GM18498 (cell line): Measurements from ENCODE around the gene MED23.
"Not testable (repeated sequence)": the region's sequence is repeated elsewhere in the genome, so short reads cannot be mapped to it uniquely, and the experiment has no call there.

ENCODE experiments used
- ATAC-seq: cut with Tn5 transposase; IDR thresholded peaks from one replicate; pipeline ENCODE4 v1.9.1; 2021; ENCODE audit warnings: mild to moderate bottlenecking, moderate library complexity; ENCODE audit not compliant: unreplicated experiment

The MED23 gene

DNA sequence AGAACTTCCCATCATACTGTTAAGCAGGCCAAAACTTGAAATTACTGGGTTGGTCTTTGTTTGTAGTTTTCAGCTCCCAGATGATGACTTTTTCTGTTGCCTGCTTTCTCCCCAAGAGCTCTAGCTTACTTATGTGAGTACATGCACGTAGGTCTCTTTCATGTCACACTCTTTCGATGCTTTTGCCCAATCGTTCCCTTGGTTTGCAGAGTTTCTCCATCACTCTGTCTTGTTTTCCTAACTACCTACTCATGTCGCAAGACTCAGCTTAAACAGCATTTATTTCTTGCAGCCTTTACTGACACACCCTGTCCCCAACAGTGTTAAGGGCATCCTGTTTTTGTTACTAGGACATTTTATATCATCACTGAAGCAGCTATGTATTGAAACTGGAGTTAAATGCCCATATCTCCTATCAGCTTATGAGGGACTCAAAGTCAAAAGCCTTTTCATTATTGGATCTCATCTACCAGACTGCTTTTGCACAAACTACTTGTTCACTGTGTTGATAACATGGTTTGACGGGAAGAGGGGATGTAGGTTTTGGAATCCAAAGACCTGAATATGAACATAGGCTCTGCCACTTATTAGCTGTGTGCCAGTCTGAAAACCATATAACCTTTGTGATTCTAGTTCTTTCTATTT lies 52.1 kb downstream of the MED23 start:
- no peak for ATAC-seq

DNA sequence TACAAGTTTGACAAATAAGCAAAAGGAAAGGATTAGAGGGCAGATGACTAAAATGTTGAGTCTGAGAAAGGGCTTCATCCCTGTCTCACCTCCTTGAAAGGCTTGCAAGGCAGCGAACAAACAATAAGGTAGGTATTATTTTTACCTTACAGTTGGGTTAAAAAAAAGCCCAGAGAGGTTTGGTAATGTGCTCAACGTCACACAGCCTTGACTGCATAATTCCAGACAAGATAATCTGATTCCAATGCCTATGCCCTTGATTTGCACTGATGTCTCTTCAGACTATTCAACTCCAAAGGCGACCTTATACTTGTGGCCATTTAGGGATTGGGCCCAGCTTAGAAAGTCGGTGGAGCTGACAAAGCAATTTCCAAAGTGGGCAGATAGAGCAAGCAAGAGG lies 53.4 kb downstream of the MED23 start:
- no peak for ATAC-seq

DNA sequence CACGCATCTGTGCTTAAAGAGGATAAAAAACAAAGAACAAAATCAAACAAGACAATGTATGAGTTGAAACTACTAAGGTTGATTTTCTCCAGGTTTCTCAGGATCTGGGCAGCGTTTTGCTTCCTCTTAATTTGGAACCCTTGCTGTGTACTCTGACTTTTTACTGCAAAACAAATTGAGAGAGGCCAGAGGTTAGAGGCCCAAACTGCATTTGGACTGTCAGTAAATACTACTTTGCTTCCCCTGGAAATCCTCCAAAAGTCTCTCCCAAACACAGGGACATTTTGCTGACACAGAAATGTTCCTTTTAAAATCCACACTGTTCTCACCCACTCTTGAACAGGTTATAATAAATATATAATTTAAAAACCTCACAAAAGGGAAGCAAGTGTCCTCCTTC lies 53.9 kb downstream of the MED23 start:
- ATAC-seq = no peak

DNA sequence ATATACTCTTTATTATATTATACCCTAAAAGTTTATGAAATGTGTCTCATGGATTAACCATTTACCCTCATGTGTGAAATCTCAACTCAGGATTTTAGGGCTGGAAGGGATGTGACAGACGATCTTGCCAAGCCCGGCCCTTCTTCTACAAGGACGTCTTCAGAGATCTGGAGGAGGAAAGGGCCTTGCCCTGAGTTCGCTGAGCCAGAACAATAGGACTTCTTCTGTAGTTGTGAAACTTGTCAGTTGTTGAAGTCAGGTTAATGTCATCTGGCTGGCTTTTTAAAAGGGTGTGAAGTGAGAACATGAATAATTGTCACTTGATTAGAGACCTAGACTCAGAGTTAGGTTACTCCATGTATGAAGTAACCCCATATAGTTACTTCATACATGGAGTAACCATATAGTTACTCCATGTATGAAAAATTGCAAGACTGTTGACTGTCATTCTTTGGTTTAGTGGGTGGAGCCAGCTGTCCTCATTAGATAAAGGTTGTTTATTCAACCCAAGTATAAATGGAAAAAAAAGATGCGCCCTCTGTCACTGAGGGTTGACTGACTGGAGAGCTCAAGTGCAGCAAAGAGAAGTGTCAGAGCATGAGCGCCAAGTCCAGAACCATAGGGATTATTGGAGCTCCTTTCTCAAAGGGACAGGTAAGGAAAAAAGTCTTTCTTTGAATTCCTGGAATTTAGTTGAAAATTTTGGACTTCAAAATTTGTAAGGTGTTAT lies 55.2 kb downstream of the MED23 start, which contains the start of gene ARG1:
ARG1 (plus strand) TSS at position 541 of the 730 bp plus-strand sequence; CDS start at position 598, 57 bp downstream.
- ATAC-seq = no peak

DNA sequence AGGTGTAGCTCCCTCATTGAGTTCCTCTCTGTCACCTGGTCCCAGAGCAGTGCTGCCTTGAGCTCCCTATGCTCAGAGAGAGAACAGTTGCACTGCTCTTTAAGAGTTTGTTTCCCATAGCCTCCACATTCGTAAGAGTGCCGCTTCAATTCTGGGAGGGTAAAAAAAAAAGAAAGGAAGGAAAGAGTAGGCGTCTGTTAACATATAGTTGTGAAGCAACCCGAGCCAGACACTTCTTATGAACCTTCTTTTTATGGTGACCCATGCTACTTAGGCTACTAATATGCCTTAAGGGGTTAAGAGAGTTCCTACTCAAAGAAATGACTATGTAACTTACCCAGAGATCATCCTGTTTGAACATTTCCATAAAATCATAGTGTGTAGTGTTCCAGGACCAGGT lies 59.3 kb downstream of the MED23 start:
- ATAC-seq = no peak

DNA sequence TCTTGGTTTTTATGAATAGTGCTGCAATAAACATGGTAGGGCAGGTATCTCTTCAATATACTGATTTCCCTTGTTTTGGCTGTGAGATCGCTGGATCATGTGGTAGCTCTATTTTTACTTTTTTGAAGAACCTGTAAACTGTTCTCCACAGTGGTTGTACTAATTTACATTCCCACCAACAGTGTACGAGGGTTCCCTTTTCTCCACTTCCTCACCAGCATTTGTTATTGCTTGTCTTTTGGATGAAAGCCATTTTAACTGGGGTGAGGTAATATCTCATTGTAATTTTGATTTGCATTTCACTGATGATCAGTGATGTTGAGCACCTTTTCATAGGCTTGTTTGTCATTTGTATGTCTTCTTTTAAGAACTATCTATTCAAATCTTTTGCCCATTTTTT lies 63.0 kb downstream of the MED23 start:
- ATAC-seq = no peak

DNA sequence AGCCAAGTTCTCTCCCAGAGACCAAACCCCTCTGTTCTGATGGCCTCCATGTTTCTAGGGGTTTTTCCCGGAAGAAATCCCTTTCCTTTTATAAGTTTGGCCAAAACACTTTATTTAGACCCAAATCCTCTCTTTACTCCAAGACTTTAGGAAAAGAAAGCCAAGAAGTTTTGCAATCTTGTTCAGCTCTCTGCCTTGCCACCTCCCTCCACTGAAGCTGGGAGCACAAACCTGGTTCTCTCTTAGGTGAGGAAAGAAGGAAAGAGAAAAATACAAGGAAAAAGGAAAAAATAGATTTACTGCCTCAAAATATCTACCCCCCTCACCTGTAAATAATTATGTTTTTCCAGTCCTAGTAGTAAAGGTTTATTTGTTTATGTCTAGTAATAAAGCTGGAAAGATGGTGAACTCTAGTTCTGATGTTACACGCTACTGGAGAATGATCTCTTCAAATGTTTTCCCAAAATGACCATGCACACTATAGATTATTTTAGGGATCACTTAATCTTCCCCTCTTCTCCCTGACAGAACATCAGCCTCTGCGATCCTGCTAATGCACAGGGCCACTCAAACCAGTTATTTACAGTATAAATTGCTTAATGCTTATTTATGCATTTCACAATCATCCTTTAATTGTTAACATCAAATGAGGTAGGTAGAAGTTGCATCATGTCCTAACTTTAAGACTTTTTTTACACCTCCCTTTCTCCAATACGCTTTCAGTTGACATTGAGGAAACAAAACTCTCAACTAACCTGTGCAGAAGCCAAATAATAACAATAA lies 65.9 kb downstream of the MED23 start:
- no peak for ATAC-seq

DNA sequence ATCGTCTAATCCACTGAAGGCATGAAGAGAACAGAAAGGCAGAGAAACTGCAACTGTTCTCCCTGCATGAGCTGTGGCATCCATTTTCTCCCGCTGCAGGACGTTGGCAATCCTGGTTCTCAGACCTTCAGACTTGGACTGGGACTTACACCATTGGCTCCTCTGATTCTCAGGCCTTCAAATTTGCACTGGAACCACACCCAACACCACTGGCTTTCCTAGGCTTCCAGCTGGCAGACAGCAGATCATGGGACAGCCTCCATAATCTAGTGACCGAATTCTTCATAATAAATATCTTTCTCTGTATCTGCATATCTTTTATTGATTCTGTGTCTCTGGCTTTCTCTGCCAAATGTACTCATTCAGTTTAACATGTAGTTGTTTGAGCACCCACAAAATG lies 69.1 kb downstream of the MED23 start:
- ATAC-seq = no peak

DNA sequence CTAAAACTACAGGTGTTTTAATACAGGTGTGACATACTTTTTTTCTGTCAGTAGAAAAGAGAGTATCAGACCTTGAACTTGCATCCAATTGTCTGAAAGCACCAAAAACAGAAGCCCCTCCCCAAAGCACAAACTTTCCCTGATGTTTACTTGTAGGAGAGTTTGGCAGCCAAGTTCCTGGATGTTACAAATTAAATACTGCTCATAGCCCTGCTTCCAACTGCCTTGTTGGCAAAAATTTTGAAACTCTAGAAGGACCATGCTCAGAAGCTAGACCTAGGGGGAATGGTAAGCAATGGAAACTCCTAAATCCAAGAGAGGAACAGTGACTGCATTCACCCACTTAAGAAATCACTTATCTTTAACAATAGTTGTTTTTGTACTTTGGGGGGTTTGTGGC lies 72.0 kb downstream of the MED23 start:
- ATAC-seq = no peak

DNA sequence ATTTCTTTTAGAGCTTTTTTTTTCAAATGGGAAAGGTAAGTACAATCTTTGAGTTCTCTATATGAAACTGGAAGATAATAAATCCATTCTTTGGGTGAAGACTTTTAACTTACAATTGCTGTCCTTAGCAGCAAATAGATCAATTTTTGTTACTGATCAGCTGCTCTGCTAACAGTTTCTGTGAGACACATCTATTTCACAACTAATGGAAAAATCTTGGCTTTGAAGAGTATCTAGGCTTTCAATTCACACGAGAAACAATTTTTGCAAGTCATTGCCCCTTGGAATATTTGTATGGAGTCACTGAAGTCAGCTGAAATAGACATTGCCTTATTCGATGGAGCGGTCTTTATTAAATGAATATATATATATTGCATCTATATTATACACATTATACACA lies 75.5 kb downstream of the MED23 start:
- no peak for ATAC-seq

DNA sequence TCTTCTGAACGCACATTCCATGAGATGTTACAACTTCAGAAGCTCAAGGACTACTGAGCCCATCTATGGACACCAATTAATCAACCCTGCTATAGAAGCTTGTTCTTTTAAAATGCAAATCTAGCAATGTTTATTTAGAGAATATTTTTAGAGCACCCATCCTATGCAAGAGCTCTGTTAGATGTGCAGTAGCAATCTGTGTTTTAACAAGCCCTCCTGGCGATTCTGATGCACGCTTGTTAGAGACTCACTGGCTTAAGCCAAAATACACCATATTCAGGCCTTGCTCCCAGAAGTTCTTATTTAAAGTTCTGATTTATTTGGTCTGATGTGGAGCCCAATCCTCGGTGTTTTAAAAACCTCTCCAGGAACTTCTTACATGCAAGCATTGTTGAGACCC lies 76.1 kb downstream of the MED23 start:
- no peak for ATAC-seq

DNA sequence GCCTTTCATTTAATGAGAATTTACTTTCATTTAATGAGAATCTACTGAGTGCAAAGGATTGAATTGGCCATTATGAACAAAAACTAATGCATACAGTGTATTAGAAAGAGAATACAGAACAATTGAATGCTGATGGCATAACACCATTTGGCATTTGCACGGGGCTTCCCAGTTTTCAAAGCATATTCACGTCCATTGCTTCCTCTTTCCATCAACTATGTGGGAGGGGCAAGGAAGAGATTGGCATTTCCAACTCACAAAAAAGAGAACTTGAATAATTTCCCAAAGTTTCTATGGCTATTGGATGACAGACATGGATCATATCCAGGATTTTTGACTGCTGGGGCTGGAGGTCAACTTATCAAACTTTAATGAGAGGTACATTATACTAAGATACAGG lies 78.2 kb downstream of the MED23 start:
- ATAC-seq = no peak

DNA sequence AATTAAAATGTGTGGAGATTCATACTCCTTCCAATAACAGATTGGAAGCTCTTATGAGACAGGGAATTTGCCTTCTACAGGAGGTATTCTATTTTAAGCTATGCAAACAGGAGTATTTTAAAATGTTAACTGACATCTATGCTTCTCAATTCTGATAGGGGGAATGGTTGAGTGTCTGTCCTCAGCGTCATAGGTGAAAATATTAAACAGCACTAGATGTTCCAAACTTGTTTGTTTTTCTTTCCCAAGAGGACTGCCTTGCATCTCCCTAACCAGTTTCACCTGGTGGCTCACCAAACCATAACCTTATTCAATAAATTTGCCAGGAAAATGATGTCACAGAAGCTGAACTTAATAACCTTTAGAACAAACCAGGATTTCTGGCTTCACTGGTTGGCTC lies 79.6 kb downstream of the MED23 start:
- ATAC-seq = no peak

DNA sequence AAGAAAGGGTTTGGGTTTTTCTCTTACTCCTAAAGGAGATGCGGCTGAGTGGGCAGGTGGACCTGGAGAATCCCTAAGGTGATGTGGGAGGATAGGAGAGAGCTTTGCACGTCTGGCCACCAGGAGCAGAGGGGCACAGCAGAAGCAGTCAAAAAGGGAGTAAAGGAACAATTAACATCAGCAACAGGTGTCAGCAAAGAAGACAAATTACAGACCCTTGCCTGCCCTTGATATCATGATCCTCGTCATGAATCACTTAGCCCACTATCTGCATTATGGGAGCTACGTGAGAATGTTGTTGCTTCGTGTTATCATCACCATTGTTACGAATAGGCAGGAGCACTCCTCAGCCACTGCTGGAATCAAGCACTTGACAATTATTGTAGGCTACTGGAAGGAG lies 80.6 kb downstream of the MED23 start:
- no peak for ATAC-seq

DNA sequence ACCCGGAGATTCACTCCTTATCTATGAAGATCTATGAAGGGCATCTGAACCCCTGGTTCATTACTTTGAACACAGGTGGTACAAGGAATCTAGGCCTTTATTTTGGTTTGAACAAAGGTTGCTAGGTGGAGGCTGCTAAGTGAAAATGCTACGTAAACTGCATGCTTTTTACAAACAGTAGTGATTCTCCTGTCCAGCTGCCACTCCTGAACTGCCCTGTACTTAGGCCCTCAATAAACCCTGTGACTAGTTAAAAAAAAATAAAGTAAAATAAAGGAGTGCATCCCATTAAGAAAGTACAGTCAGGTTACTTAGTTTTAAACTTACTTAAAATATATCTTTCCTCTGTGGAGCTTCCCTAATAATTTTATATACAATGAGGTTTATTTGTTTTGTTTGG lies 82.7 kb downstream of the MED23 start:
- no peak for ATAC-seq

DNA sequence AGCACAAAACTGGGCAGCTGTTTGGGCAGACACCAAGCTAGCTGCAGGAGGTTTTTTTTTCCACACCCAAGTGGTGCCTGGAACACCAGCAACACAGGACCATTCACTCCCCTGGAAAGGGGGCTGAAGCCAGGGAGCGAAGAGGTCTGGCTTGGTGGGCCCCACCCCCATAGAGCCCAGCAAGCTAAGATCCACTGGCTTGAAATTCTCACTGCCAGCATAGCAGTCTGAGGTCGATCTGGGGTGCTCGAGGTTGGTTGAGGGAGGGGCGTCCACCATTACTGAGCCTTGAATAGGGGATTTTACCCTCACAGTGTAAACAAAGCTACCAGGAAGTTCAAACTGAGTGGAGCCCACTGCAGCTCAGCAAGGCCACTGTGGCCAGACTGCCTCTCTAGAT lies 89.4 kb downstream of the MED23 start:
- not testable (repeated sequence) for ATAC-seq

DNA sequence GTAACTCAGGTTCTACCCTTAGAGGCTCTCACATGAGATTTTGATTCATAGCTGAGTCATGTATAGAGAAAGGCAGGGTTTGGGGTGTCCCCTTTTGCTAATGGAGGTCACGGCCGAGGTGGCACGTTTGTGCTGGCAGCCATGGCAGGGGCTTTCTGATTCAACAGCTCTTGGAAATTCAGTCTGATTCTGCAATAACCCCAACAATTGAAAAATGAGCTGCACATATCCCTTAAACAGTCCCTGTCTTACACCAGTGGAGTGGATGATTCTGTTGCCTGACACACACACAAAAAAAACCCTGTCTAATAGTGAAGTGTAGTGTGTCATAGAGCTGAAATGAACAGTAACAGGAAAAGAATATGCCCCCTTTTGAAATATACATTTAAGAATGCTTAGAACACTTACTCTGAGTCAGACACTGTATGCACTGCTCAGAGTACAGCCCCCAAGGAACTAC lies 95.4 kb downstream of the MED23 start:
- ATAC-seq = peak; percentile 87

DNA sequence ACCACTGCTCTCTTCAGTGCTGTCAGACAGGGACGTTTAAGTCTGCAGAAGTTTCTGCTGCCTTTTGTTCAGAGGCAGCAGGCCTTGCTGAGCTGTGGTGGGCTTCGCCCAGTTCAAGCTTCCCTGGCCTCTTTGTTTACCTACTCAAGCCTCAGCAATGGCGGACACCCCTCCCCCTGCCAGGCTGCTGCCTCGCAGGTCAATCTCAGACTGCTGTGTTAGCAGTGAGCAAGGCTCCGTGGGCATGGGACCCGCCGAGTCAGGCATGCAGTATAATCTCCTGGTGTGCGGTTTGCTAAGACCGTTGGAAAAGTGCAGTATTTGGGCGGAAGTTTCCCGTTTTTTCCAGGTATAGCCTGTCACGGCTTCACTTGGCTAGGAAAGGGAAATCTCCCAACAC lies 96.4 kb downstream of the MED23 start:
- not testable (repeated sequence) for ATAC-seq

DNA sequence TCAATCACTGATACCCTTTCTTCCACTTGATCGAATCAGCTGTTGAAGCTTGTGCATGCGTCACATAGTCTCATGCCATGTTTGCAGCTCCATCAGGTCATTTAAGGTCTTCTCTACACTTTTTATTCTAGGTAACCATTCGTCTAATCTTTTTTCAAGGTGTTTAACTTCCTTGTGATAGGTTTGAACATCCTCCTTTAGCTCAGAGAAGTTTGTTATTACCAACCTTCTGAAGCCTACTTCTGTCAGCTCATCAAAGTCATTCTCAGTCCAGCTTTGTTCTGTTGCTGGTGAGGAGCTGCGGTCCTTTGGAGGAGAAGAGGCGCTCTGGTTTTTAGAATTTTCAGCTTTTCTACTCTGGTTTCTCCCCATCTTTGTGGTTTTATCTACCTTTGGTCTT lies 97.1 kb downstream of the MED23 start:
- not testable (repeated sequence) for ATAC-seq

DNA sequence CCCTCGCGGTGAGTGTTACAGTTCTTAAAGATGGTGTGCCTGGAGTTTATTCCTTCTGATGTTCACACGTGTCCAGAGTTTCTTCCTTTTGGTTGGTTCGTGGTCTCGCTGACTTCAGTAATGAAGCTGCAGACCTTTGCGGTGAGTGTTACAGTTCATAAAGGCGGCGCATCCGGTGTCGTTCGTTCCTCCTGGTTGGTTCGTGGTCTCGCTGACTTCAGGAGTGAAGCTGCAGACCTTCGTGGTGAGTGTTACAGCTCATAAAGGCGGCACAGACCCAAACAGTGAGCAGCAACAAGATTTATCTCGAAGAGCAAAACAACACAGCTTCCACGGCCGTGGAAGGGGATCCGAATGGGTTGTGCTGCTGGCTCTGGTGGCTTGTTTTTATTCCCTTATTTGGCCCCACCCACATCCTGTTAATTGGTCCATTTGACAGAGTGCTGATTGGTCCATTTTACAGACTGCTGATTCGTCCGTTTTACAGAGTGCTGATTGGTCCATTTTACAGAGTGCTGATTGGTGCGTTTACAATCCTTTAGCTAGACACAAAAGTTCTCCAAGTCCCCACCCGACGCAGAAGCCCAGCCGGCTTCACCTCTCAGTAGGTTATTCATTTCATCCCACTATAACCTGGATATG lies 103.2 kb downstream of the MED23 start:
- ATAC-seq = no peak

DNA sequence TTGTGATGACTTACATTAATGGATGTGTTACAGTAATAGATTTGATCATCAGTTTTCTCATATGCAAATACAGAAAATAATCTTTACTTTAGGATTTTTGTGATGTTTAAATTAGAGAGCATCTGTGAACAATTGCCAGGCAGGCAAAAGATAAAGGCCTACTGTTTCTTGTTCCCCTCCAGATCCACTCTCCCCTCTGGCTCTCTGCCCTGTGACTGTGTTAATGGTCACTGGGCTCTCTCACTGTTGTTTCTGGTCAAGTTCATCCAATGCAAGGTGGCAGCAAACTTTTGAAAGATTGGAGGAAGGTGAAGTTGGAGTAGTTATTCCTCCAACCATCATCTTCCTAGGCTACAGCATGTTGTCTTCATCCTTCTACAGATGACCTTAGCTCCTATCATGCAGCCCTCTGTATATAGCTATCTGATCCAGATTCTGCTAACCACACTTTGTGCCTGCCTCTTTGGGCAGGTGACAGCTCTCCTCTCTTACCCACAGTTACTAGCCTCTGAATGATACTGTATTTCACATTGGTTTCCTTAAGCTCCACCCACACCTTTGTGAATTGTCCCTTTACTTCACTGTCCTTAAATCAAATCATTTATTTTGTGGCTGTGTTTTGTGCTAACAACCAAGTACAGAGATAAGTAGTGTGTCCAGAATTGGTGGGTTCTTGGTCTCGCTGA lies 103.9 kb downstream of the MED23 start:
- no peak for ATAC-seq
